Measurements from ENCODE around the gene CTSH.

DNA sequence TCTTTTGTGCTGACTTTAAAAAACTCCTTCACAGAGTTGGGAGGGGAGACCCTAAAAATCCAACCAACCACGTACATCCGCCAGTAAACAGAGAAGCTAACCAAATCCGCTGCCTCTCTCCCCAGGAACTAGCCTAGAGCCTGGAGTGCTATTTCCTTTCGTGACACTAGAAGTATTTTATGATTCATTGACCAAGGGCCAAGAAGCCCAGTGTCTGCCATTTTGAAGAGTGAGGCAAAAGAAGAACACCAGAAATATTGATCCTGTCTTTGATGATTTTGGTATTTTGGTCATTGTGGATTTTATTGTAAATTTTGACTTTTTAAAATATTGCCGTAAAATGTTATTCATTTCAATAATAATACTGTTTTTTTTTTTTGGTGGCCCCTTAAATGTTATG lies 10.5 kb upstream of the CTSH start:
- TF ChIP-seq, protein P1, sequence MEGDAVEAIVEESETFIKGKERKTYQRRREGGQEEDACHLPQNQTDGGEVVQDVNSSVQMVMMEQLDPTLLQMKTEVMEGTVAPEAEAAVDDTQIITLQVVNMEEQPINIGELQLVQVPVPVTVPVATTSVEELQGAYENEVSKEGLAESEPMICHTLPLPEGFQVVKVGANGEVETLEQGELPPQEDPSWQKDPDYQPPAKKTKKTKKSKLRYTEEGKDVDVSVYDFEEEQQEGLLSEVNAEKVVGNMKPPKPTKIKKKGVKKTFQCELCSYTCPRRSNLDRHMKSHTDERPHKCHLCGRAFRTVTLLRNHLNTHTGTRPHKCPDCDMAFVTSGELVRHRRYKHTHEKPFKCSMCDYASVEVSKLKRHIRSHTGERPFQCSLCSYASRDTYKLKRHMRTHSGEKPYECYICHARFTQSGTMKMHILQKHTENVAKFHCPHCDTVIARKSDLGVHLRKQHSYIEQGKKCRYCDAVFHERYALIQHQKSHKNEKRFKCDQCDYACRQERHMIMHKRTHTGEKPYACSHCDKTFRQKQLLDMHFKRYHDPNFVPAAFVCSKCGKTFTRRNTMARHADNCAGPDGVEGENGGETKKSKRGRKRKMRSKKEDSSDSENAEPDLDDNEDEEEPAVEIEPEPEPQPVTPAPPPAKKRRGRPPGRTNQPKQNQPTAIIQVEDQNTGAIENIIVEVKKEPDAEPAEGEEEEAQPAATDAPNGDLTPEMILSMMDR (conservative IDR thresholded peaks at IDR 0.05 in 1 of 2, IDR thresholded peaks at IDR 0.05 in 1 of 2; ENCODE audit: extremely low read depth in 1 of 2, insufficient read depth in 1 of 2, low read depth in 1 of 2, low read length in 2 of 2): no peak
- no peak for TF ChIP-seq EZH2 (IDR thresholded peaks at IDR 0.05; ENCODE audit: borderline replicate concordance, low read length)

Data from mammary epithelial cell (primary cell).